ENCODE measurements around the gene TLE1. TPM values are rescaled to one million over a fixed set of nuclear protein-coding genes. Genes with fewer than 3 reads are reported as not detected.
"Not testable (repeated sequence)": the region's sequence is repeated elsewhere in the genome, so short reads cannot be mapped to it uniquely, and the experiment has no call there.

Gene TLE1
- total RNA-seq: 90.9 and 124 TPM in 2 replicates

DNA sequence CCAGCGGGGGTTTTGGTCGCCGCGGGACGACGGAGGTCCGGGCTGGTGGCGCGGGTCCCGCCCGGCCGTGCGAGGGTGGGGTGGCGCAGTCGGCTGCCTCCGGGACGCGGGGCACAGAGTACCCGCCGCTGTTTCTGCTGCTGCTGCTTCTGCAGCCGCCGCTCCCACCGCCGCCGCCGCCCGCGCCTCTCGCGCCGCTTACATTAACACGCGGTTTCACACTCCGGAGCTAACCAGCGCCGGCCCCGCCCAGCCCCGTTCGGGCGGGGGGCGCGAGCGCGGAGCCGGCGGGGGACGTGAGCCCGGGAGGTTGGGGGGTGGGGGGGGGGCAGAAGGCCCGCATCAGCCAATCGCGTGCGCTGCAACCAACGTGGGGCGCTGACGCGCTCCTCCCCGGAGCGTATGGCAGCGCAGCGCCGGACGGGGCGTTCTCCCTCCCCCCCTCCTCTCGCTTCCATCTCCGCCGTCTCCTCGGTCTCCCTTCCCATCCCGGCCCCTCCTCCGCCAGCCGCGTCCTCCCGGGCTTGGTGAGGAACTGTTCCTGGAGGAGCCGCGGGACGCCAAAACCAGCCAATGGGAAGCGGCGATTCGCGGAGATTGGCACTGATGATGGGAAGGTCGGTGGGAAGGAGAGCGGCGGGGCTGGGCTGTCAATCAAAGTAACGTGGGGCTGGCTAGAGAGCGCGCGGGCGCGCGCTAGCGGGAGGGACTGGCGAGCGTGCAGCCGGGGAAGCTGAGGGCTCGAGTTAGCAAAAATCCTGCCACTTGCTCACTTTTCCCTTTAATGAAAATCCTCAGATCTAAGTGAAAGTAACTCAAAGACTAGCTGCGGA lies at the start of gene TLE1:
Gene TLE1, minus strand, starts transcription at position 205 of the 833 bp plus-strand sequence. CDS start 1,307 bp downstream, outside the sequence.
- DNase-seq (ENCODE audit: low read depth): peak; percentile 85
- TF ChIP-seq, protein P1, sequence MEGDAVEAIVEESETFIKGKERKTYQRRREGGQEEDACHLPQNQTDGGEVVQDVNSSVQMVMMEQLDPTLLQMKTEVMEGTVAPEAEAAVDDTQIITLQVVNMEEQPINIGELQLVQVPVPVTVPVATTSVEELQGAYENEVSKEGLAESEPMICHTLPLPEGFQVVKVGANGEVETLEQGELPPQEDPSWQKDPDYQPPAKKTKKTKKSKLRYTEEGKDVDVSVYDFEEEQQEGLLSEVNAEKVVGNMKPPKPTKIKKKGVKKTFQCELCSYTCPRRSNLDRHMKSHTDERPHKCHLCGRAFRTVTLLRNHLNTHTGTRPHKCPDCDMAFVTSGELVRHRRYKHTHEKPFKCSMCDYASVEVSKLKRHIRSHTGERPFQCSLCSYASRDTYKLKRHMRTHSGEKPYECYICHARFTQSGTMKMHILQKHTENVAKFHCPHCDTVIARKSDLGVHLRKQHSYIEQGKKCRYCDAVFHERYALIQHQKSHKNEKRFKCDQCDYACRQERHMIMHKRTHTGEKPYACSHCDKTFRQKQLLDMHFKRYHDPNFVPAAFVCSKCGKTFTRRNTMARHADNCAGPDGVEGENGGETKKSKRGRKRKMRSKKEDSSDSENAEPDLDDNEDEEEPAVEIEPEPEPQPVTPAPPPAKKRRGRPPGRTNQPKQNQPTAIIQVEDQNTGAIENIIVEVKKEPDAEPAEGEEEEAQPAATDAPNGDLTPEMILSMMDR (conservative IDR thresholded peaks at IDR 0.05; ENCODE audit: low read depth, low read length): no peak
- H3K4me3 ChIP-seq (ENCODE audit: low read depth, low read length): peak within 1 kb of the TSS; percentile 85

DNA sequence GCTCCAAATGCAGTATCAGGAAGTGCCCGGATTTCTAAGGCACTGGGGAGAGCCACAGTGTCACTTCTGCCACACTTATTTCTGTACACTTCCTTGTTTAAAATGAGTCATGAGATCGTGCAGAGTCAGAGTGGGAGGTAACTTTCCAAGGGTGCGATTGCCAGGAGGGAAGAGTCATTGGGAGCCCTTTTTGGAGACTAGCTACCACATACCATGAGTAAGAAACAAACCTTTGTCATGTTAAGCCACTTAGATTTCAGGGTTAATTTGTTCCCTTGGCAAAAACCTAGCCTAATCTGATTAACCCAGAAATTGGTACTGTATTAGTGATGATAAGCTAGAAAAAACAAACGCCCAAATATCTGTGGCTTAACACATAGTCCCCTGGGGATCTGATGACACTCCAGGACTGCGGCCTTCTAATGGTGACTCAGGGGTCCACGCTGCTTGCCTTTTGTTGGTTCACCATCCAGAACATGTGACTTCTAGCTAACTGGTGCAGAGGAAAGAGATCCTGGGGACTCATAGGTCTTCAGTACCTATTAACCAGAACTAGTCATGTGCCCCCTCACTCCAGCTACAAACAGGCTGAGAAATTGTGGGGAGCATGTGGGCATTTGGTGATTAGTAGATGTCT lies 48.6 kb upstream of the TLE1 start:
- no peak overlapping the region for H3K4me3 ChIP-seq (ENCODE audit: low read depth, low read length)
- DNase-seq (ENCODE audit: low read depth): peak; percentile 84
- TF ChIP-seq, protein P1 (conservative IDR thresholded peaks at IDR 0.05; ENCODE audit: low read depth, low read length): no peak

DNA sequence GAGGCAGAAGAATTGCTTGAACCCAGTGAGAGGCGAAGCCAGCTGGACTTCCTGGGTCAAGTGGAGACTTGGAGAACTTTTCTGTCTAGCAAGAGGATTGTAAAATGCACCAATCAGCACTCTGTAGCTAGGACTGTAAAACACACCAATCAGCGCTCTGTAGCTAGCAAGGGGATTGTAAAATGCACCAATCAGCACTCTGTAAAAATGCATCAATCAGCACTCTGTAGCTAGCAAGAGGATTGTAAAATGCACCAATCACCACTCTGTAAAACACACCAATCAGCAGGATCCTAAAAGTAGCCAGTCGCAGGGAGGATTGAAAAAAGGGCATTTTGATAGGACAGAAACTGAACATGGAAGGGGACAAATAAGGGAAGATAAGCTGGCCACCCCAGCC lies 41.2 kb upstream of the TLE1 start:
- not testable (repeated sequence) for H3K4me3 ChIP-seq (ENCODE audit: low read depth, low read length); DNase-seq (ENCODE audit: low read depth)

DNA sequence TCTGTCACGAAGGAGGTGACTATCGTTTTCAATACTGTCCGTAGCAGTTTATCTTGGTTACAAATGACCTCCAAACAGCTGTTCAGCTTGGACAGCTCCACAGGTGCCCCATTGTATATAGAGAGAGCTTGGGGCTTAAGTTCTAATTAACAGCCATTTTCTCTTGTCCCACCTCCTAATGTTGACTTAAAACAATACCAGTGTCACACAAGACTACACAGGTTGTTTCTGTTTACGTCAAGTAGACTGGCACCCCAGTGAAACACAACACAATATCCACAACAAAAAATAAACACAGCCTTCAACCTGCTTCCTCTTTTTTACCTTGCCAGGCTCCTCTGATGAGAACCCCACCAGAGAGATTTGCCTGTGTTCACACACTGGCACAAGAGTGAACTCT lies 39.8 kb upstream of the TLE1 start:
- TF ChIP-seq, protein P1 (conservative IDR thresholded peaks at IDR 0.05; ENCODE audit: low read depth, low read length): no peak
- H3K4me3 ChIP-seq (ENCODE audit: low read depth, low read length): no peak overlapping the region
- DNase-seq (ENCODE audit: low read depth): no peak

DNA sequence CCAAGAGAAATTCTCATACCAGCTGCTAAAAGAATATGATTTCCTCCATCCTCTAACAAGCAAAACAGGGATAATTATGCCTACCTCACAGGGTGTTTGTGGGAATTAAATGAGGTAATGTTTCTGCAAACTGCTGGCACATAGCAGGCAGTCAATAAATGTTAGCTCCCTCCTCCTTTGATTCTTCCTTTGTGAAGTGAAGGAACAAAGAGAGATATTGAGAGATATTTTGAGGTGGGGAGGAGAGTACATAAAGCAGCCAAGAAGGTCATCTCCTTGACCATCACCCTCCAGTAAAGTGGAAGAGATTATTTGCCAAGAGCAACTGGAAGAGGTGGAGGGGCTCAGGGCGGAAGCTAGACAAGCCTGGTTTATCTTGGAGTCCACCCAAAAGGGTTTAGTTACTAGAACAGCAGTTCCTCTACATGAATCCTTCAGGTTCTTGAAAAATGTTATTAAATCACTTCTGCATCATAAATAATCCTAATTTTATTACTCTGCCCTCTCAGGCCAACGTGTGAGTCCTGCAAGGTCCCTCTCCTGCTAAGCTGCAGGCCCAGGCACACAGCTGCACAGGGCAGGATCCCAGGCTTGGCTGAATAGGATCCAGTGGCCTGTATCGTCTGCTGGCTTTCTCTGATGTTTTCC lies 35.0 kb upstream of the TLE1 start:
- no peak overlapping the region for H3K4me3 ChIP-seq (ENCODE audit: low read depth, low read length)
- TF ChIP-seq, protein P1 (conservative IDR thresholded peaks at IDR 0.05; ENCODE audit: low read depth, low read length): no peak
- no peak for DNase-seq (ENCODE audit: low read depth)

DNA sequence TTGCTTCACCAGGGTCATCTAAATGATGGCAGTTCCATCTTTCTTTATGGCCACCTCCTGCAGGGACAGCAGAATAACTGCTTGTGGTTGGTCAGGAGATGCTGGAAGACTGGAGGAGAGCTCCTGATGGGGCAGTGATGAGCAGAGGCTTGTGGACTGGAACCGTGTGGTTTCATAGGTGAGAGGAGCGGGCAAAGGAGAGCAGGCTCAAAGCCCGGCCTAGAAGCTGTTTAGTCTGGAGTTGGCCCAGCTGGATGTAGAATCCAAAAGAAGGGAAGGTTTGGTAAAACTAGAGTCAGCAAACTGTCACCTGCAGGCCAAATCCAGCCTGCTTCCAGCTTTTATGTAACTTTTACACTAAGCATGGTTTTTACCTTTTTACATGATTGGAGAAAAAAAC lies 32.9 kb upstream of the TLE1 start:
- H3K4me3 ChIP-seq (ENCODE audit: low read depth, low read length): no peak overlapping the region
- DNase-seq (ENCODE audit: low read depth): no peak
- TF ChIP-seq, protein P1 (conservative IDR thresholded peaks at IDR 0.05; ENCODE audit: low read depth, low read length): no peak

DNA sequence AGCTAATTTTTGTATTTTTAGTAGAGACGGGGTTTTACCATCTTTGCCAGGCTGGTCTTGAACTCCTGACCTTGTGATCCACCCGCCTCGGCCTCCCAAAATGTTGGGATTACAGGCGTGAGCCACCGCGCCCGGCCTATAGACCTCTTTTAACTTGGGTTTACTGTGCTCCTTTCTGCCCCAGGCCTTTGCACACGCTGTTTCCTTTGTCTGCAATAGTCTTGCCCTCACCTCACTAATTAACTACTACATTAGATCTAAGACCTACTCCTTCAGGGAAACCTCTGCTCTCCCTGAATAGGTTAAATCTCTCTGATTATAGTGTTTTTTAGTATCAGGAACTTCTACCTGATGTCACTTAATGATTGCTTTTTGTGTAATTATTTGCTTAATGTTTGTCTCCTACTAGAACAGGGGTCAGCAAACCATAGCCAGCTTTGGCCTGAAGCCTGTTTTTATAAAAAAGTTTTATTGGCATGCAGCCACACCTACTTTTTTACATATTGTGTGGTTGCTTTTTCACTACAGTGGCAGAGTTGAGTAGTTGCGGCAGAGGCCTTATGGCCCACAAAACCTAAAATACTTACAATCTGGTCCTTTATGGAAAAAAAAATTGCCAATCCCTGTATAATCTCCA lies 31.2 kb upstream of the TLE1 start:
- no peak overlapping the region for H3K4me3 ChIP-seq (ENCODE audit: low read depth, low read length)
- DNase-seq (ENCODE audit: low read depth): no peak
- TF ChIP-seq, protein P1 (conservative IDR thresholded peaks at IDR 0.05; ENCODE audit: low read depth, low read length): no peak
